Stimulated activated naive CD4-positive, alpha-beta T cell treated with Interleukin-2 at 50 U/mL for 16 hours (primary cell): ENCODE data around the gene IRAK1.

Source experiments
- DNase-seq: peaks from one replicate; lab custom pipeline; 2025; lab: John Stamatoyannopoulos, UW

IRAK1 gene

GRCh38 chrX:153970357-153971123 is 49.2 kb downstream of the IRAK1 start:
- DNase-seq: peak; percentile 33

GRCh38 chrX:153969904-153970356 is 49.8 kb downstream of the IRAK1 start:
- no peak for DNase-seq

GRCh38 chrX:153969125-153969903 is 50.4 kb downstream of the IRAK1 start:
- DNase-seq: no peak

- DNase-seq: no peak
These were observed 51.0 kb downstream of the IRAK1 start for GRCh38 chrX:153968754-153969124.

GRCh38 chrX:153968255-153968654 is 51.4 kb downstream of the IRAK1 start:
- no peak for DNase-seq

GRCh38 chrX:153967536-153968224 is 52.0 kb downstream of the IRAK1 start:
- no peak for DNase-seq

- peak; percentile 49 for DNase-seq
These were observed 52.7 kb downstream of the IRAK1 start for GRCh38 chrX:153966841-153967535.

- DNase-seq: no peak
These were observed 53.4 kb downstream of the IRAK1 start for GRCh38 chrX:153966283-153966688.

GRCh38 chrX:153965406-153965805 is 54.3 kb downstream of the IRAK1 start:
- DNase-seq: no peak

GRCh38 chrX:153964105-153964504 is 55.6 kb downstream of the IRAK1 start:
- no peak for DNase-seq

GRCh38 chrX:153963546-153963945 is 56.2 kb downstream of the IRAK1 start:
- DNase-seq: no peak

- DNase-seq: no peak
These were observed 58.4 kb downstream of the IRAK1 start for GRCh38 chrX:153961292-153961691.

GRCh38 chrX:153960786-153961185 is 58.9 kb downstream of the IRAK1 start:
- no peak for DNase-seq
